WTC11 (cell line): Measurements from ENCODE around the gene TMEM11. TPM values are rescaled to one million over a fixed set of nuclear protein-coding genes. Genes with fewer than 3 reads are reported as not detected.

Source experiments
- ATAC-seq: fragments of 200-7000 bp; cut with Tn5 transposase; 2 replicates; pipeline ENCODE4 v1.10.0; 2021; ENCODE audit warnings: mild to moderate bottlenecking, moderate library complexity
- CTCF ChIA-PET: fragments of 300-600 bp; sonication (Branson Sonifier 250); formaldehyde crosslinking; loops from one replicate; lab custom pipeline; 2021; ENCODE audit warnings: antibody characterized with exemption; lab: Charles Lee
- POLR2A ChIA-PET: fragments of 350-600 bp; sonication (Branson Sonifier 250); formaldehyde crosslinking; loops from one replicate; lab custom pipeline; 2021; ENCODE audit warnings: antibody characterized with exemption; lab: Charles Lee
- DNase-seq: peaks from one replicate; pipeline ENCODE4 v3.0.0; 2021; ENCODE audit warnings: low spot score
- H3K27ac Mint-ChIP-seq: 2 replicates; pipeline ENCODE4 v1.8.0; 2021; ENCODE audit warnings: mixed read lengths
- H3K27me3 Mint-ChIP-seq: 2 replicates; pipeline ENCODE4 v1.8.0; 2021; ENCODE audit warnings: low read depth, mild to moderate bottlenecking, moderate library complexity, mixed read lengths
- H3K36me3 Mint-ChIP-seq: 2 replicates; pipeline ENCODE4 v1.8.0; 2021; ENCODE audit warnings: mixed read lengths
- H3K4me1 Mint-ChIP-seq: 2 replicates; pipeline ENCODE4 v1.8.0; 2022; ENCODE audit warnings: mixed read lengths
- H3K4me3 Mint-ChIP-seq: 2 replicates; pipeline ENCODE4 v1.8.0; 2021; ENCODE audit warnings: mild to moderate bottlenecking, moderate library complexity, mixed read lengths
- H3K9me3 Mint-ChIP-seq: 2 replicates; pipeline ENCODE4 v1.8.0; 2021; ENCODE audit warnings: mixed read lengths
- ATF1 ChIP-seq: sonication (generic); formaldehyde crosslinking; IDR thresholded peaks from 2 replicates; pipeline ENCODE4 v1.8.1; 2023; ENCODE audit warnings: mild to moderate bottlenecking, moderate library complexity, missing genetic modification reagents
- CBFB ChIP-seq: sonication (generic); formaldehyde crosslinking; IDR thresholded peaks from 2 replicates; pipeline ENCODE4 v1.8.1; 2022; ENCODE audit warnings: mild to moderate bottlenecking, low read depth, missing genetic modification reagents
- E2F4 ChIP-seq: sonication (generic); formaldehyde crosslinking; IDR thresholded peaks from 2 replicates; pipeline ENCODE4 v1.8.1; 2022; ENCODE audit warnings: low read depth, mild to moderate bottlenecking, moderate library complexity, missing genetic modification reagents, borderline replicate concordance
- ELF4 ChIP-seq: sonication (generic); formaldehyde crosslinking; IDR thresholded peaks from 2 replicates; pipeline ENCODE4 v1.8.1; 2022; ENCODE audit warnings: low read depth, mild to moderate bottlenecking, moderate library complexity, missing genetic modification reagents
- FOXK1 ChIP-seq: sonication (generic); formaldehyde crosslinking; IDR thresholded peaks from 2 replicates; pipeline ENCODE4 v1.8.0; 2022; ENCODE audit warnings: mild to moderate bottlenecking, moderate library complexity, missing genetic modification reagents
- FOXP1 ChIP-seq: sonication (generic); formaldehyde crosslinking; IDR thresholded peaks from 2 replicates; pipeline ENCODE4 v1.8.0; 2022; ENCODE audit warnings: missing genetic modification reagents, mild to moderate bottlenecking, moderate library complexity, borderline replicate concordance
- GABPB1 ChIP-seq: sonication (generic); formaldehyde crosslinking; IDR thresholded peaks from 2 replicates; pipeline ENCODE4 v1.8.1; 2023; ENCODE audit warnings: mild to moderate bottlenecking, missing genetic modification reagents
- GRHL2 ChIP-seq: fragments of 250-450 bp; sonication (Bioruptor Pico); IDR thresholded peaks from 2 replicates; pipeline ENCODE4 v1.8.0; 2022; ENCODE audit warnings: mild to moderate bottlenecking, moderate library complexity; ENCODE audit not compliant: insufficient replicate concordance, severe bottlenecking
- SMAD3 ChIP-seq: sonication (generic); formaldehyde crosslinking; IDR thresholded peaks from 2 replicates; pipeline ENCODE4 v1.8.0; 2022; ENCODE audit warnings: missing genetic modification reagents, mild to moderate bottlenecking, borderline replicate concordance
- SOX15 ChIP-seq: fragments of 250-450 bp; sonication (Bioruptor Pico); IDR thresholded peaks from 2 replicates; pipeline ENCODE4 v1.9.0; 2021; ENCODE audit warnings: mild to moderate bottlenecking
- TEAD1 ChIP-seq: sonication (generic); formaldehyde crosslinking; IDR thresholded peaks from 2 replicates; pipeline ENCODE4 v1.8.0; 2022; ENCODE audit warnings: mild to moderate bottlenecking, missing genetic modification reagents
- ZBTB43 ChIP-seq: sonication (generic); formaldehyde crosslinking; IDR thresholded peaks from 2 replicates; pipeline ENCODE4 v1.8.1; 2023; ENCODE audit warnings: mild to moderate bottlenecking, missing genetic modification reagents
- ZNF138 ChIP-seq: sonication (generic); formaldehyde crosslinking; conservative IDR thresholded peaks from 2 replicates; pipeline ENCODE4 v1.8.1; 2022; ENCODE audit warnings: mild to moderate bottlenecking, moderate library complexity, missing genetic modification reagents
- ZNF219 ChIP-seq: sonication (generic); formaldehyde crosslinking; IDR thresholded peaks from 2 replicates; pipeline ENCODE4 v1.8.0; 2023; ENCODE audit warnings: missing genetic modification reagents, mild to moderate bottlenecking, borderline replicate concordance
- total RNA-seq: library from RNA; stranded (reverse); gene quantifications from 3 replicates; pipeline ENCODE4 v1.2.3, GENCODE V29; 2021
- TF ChIP-seq, protein P1 (sequence below): sonication (generic); formaldehyde crosslinking; IDR thresholded peaks from 2 replicates; pipeline ENCODE4 v1.8.1; 2022; ENCODE audit warnings: mild to moderate bottlenecking, missing genetic modification reagents, moderate library complexity, borderline replicate concordance
- TF ChIP-seq, protein P2 (sequence below): fragments of 250-450 bp; sonication (Bioruptor Pico); IDR thresholded peaks from 2 replicates; pipeline ENCODE4 v1.9.0; 2021; ENCODE audit warnings: mild to moderate bottlenecking, borderline replicate concordance
- TF ChIP-seq, protein P3 (sequence below): fragments of 250-450 bp; sonication (Bioruptor Pico); conservative IDR thresholded peaks from 2 replicates; pipeline ENCODE4 v1.9.0; 2021; ENCODE audit warnings: mild to moderate bottlenecking

TMEM11 gene
- total RNA-seq, 1 experiment from 2014 or later, result 37.0 TPM

GRCh38 chr17:21217346-21217745, 3.4 kb upstream of the TMEM11 start:
- ChIA-PET CTCF (interaction anchor here (0.7 kb wide), 1 partner anchor 23 kb away, joined by 3 read pairs; no protein-coding TSS in a partner anchor), POLR2A (no interaction called here)
- TF ChIP-seq, protein P1, sequence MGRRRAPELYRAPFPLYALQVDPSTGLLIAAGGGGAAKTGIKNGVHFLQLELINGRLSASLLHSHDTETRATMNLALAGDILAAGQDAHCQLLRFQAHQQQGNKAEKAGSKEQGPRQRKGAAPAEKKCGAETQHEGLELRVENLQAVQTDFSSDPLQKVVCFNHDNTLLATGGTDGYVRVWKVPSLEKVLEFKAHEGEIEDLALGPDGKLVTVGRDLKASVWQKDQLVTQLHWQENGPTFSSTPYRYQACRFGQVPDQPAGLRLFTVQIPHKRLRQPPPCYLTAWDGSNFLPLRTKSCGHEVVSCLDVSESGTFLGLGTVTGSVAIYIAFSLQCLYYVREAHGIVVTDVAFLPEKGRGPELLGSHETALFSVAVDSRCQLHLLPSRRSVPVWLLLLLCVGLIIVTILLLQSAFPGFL (CRISPR knock-in tag), result no peak
- TF ChIP-seq SOX15 (CRISPR knock-in tag), result no peak
- TF ChIP-seq SMAD3, result no peak
- no peak for TF ChIP-seq ZNF219 (CRISPR knock-in tag)
- TF ChIP-seq, protein P2, sequence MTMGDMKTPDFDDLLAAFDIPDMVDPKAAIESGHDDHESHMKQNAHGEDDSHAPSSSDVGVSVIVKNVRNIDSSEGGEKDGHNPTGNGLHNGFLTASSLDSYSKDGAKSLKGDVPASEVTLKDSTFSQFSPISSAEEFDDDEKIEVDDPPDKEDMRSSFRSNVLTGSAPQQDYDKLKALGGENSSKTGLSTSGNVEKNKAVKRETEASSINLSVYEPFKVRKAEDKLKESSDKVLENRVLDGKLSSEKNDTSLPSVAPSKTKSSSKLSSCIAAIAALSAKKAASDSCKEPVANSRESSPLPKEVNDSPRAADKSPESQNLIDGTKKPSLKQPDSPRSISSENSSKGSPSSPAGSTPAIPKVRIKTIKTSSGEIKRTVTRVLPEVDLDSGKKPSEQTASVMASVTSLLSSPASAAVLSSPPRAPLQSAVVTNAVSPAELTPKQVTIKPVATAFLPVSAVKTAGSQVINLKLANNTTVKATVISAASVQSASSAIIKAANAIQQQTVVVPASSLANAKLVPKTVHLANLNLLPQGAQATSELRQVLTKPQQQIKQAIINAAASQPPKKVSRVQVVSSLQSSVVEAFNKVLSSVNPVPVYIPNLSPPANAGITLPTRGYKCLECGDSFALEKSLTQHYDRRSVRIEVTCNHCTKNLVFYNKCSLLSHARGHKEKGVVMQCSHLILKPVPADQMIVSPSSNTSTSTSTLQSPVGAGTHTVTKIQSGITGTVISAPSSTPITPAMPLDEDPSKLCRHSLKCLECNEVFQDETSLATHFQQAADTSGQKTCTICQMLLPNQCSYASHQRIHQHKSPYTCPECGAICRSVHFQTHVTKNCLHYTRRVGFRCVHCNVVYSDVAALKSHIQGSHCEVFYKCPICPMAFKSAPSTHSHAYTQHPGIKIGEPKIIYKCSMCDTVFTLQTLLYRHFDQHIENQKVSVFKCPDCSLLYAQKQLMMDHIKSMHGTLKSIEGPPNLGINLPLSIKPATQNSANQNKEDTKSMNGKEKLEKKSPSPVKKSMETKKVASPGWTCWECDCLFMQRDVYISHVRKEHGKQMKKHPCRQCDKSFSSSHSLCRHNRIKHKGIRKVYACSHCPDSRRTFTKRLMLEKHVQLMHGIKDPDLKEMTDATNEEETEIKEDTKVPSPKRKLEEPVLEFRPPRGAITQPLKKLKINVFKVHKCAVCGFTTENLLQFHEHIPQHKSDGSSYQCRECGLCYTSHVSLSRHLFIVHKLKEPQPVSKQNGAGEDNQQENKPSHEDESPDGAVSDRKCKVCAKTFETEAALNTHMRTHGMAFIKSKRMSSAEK (CRISPR knock-in tag), result no peak
- no peak for TF ChIP-seq ATF1 (CRISPR knock-in tag)
- no peak for TF ChIP-seq CBFB
- TF ChIP-seq ZNF138 (CRISPR knock-in tag), result no peak
- no peak for TF ChIP-seq FOXP1
- TF ChIP-seq, protein P3, sequence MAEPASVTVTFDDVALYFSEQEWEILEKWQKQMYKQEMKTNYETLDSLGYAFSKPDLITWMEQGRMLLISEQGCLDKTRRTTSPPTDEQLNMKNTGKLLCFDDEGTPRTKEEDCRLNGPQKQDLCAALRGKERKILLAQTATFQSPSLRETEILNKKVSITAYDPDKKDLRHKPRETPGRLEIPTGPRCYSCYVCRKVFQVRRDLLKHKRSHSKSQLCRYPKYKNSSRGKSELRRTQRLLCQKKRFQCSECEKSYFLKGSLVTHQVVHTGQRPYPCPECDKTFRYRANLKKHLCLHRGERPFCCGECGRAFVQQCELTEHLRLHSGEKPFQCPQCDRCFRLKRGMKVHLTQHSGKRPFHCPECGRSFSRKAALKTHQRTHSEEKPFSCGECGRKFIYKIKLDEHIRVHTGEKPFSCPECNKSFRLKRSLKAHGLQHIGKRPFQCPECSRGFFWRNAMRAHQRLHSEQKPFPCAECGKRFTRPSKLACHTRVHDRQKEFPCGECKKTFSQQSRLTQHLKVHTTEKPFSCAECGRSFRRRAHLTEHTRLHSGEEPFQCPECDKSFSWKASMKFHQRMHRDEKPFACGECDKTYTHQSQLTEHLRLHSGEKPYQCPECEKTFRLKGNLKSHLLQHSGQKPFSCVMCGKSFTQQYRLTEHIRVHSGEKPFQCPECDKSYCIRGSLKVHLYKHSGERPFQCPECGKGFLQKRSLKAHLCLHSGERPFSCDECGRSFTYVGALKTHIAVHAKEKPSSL (CRISPR knock-in tag), result no peak
- no peak for TF ChIP-seq FOXK1 (CRISPR knock-in tag)
- TF ChIP-seq GRHL2 (CRISPR knock-in tag), result no peak
- no peak for TF ChIP-seq GABPB1 (CRISPR knock-in tag)
- no peak for TF ChIP-seq ZBTB43
- no peak for TF ChIP-seq TEAD1 (CRISPR knock-in tag)
- TF ChIP-seq ELF4 (CRISPR knock-in tag), result no peak
- no peak for TF ChIP-seq E2F4 (CRISPR knock-in tag)
- Mint-ChIP-seq H3K4me1 (peaks cover 29% of the 10 kb centered on the region), H3K27me3 (no peaks in the 10 kb centered on the region; the same call in 1 of the 2 replicates), H3K27ac (no peak overlapping the region), H3K9me3 (peaks cover 5% of the 10 kb centered on the region), H3K4me3 (no peak overlapping the region), H3K36me3 (peaks cover 4% of the 10 kb centered on the region; the same call in 1 of the 2 replicates)
- ATAC-seq (no peak), DNase-seq (no peak)
